ENCODE measurements around the gene METTL15. TPM values are rescaled to one million over a fixed set of nuclear protein-coding genes. Genes with fewer than 3 reads are reported as not detected.

The METTL15 gene
- total and polyA plus RNA-seq, 3 experiments from 2014 or later, result 7.9 to 15.3 (median 14.1) TPM

GRCh38 chr11:28137832-28138231 lies 29.6 kb downstream of the METTL15 start:
- Histone ChIP-seq H3K9me3 (ENCODE audit: low read length) (peaks cover 16% of the 10 kb centered on the region), H3K27ac (ENCODE audit: low read depth, low read length) (no peak overlapping the region), H3K36me3 (ENCODE audit: insufficient read depth, low read length) (no peaks in the 10 kb centered on the region), H3K27me3 (ENCODE audit: insufficient read depth, low read length, poor library complexity, severe bottlenecking) (no peaks in the 10 kb centered on the region), H3K4me1 (ENCODE audit: insufficient read depth, low read length) (no peaks in the 10 kb centered on the region), H3K4me3 (ENCODE audit: low read length) (no peak overlapping the region)
- Mint-ChIP-seq H3K4me3 (no peak overlapping the region), H3K27ac (no peak overlapping the region), H3K36me3 (peaks cover 26 to 64% (median 36%) of the 10 kb centered on the region in 3 donors), H3K9me3 (peaks cover 12 to 29% (median 26%) of the 10 kb centered on the region in 5 donors), H3K27me3 (no peaks in the 10 kb centered on the region), H3K4me1 (peaks cover 2 to 4% (median 3%) of the 10 kb centered on the region in 3 donors)
- no peak for DNase-seq
- ChIA-PET POLR2A (no interaction called here), CTCF (no interaction called here)

GRCh38 chr11:28139841-28140415 lies 31.7 kb downstream of the METTL15 start:
- CTCF ChIA-PET, result no interaction called here

GRCh38 chr11:28140689-28141455 lies 32.7 kb downstream of the METTL15 start:
- H3K4me1 Mint-ChIP-seq, result peaks cover 4 to 10% (median 6%) of the 10 kb centered on the region in 3 donors
- H3K27ac Mint-ChIP-seq, result no peak overlapping the region
- no peaks in the 10 kb centered on the region for H3K27me3 Mint-ChIP-seq
- H3K4me1 ChIP-seq (ENCODE audit: insufficient read depth, low read length), result no peaks in the 10 kb centered on the region
- peaks cover 12 to 29% (median 26%) of the 10 kb centered on the region in 5 donors for H3K9me3 Mint-ChIP-seq
- CTCF ChIA-PET, result no interaction called here
- H3K4me3 ChIP-seq (ENCODE audit: low read length), result no peak overlapping the region
- no peak overlapping the region for H3K27ac ChIP-seq (ENCODE audit: low read depth, low read length)
- POLR2A ChIA-PET, result no interaction called here
- no peak overlapping the region for H3K4me3 Mint-ChIP-seq
- H3K36me3 Mint-ChIP-seq, result peaks cover 16 to 47% (median 16%) of the 10 kb centered on the region in 3 donors
- H3K9me3 ChIP-seq (ENCODE audit: low read length), result peaks cover 16% of the 10 kb centered on the region
- H3K27me3 ChIP-seq (ENCODE audit: insufficient read depth, low read length, poor library complexity, severe bottlenecking), result no peaks in the 10 kb centered on the region
- DNase-seq, result no peak
- no peaks in the 10 kb centered on the region for H3K36me3 ChIP-seq (ENCODE audit: insufficient read depth, low read length)

More at GRCh38 chr11:28139841-28140415, 31.7 kb downstream of the METTL15 start:
- Histone ChIP-seq H3K4me1 (ENCODE audit: insufficient read depth, low read length) (no peaks in the 10 kb centered on the region), H3K27ac (ENCODE audit: low read depth, low read length) (no peak overlapping the region), H3K9me3 (ENCODE audit: low read length) (peaks cover 16% of the 10 kb centered on the region), H3K36me3 (ENCODE audit: insufficient read depth, low read length) (no peaks in the 10 kb centered on the region), H3K4me3 (ENCODE audit: low read length) (no peak overlapping the region), H3K27me3 (ENCODE audit: insufficient read depth, low read length, poor library complexity, severe bottlenecking) (no peaks in the 10 kb centered on the region)
- H3K9me3 Mint-ChIP-seq, result peaks cover 12 to 29% (median 26%) of the 10 kb centered on the region in 5 donors
- H3K4me1 Mint-ChIP-seq, result peaks cover 4 to 10% (median 6%) of the 10 kb centered on the region in 3 donors
- no peak overlapping the region for H3K27ac Mint-ChIP-seq
- POLR2A ChIA-PET, result no interaction called here
- peaks cover 19 to 52% (median 22%) of the 10 kb centered on the region in 3 donors for H3K36me3 Mint-ChIP-seq
- no peak overlapping the region for H3K4me3 Mint-ChIP-seq
- H3K27me3 Mint-ChIP-seq, result no peaks in the 10 kb centered on the region
- no peak for DNase-seq

DNA sequence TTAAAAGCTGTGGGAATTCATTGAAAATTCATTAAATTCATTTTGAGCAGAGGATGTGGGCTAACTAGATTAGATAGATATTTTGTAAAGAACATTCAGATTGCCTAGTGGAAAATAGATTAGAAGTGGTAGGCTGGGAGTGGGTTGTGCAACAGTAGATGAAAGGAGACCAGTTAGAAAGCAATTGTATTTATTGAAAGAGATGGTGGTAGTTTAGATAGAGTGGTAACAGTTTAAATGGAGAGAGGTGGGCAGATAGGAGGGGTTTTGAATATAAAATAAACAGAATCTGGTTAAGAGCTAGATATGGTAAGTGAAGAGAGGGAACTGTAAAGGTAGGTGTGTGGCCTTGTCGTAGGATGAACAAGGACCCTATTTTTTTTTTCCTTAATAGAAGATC lies 34.5 kb downstream of the METTL15 start:
- Histone ChIP-seq H3K27ac (ENCODE audit: low read depth, low read length) (no peak overlapping the region), H3K4me1 (ENCODE audit: insufficient read depth, low read length) (no peaks in the 10 kb centered on the region), H3K9me3 (ENCODE audit: low read length) (peaks cover 16% of the 10 kb centered on the region), H3K4me3 (ENCODE audit: low read length) (no peak overlapping the region), H3K27me3 (ENCODE audit: insufficient read depth, low read length, poor library complexity, severe bottlenecking) (no peaks in the 10 kb centered on the region), H3K36me3 (ENCODE audit: insufficient read depth, low read length) (no peaks in the 10 kb centered on the region)
- H3K27me3 Mint-ChIP-seq, result no peaks in the 10 kb centered on the region
- H3K4me3 Mint-ChIP-seq, result no peak overlapping the region
- DNase-seq, result no peak
- CTCF ChIA-PET, result no interaction called here
- H3K36me3 Mint-ChIP-seq, result peaks cover 6 to 31% (median 6%) of the 10 kb centered on the region in 3 donors
- POLR2A ChIA-PET, result no interaction called here
- H3K4me1 Mint-ChIP-seq, result peaks cover 4 to 10% (median 6%) of the 10 kb centered on the region in 3 donors
- peaks cover 11 to 28% (median 20%) of the 10 kb centered on the region in 5 donors for H3K9me3 Mint-ChIP-seq
- no peak overlapping the region for H3K27ac Mint-ChIP-seq

GRCh38 chr11:28144808-28145207 lies 36.6 kb downstream of the METTL15 start:
- CTCF ChIA-PET, result no interaction called here
- Histone ChIP-seq H3K4me1 (ENCODE audit: insufficient read depth, low read length) (no peaks in the 10 kb centered on the region), H3K4me3 (ENCODE audit: low read length) (no peak overlapping the region), H3K9me3 (ENCODE audit: low read length) (peaks cover 12% of the 10 kb centered on the region), H3K27ac (ENCODE audit: low read depth, low read length) (no peak overlapping the region), H3K36me3 (ENCODE audit: insufficient read depth, low read length) (no peaks in the 10 kb centered on the region), H3K27me3 (ENCODE audit: insufficient read depth, low read length, poor library complexity, severe bottlenecking) (no peaks in the 10 kb centered on the region)
- Mint-ChIP-seq H3K4me3 (no peak overlapping the region), H3K27ac (no peak overlapping the region), H3K4me1 (peaks cover 4 to 10% (median 6%) of the 10 kb centered on the region in 3 donors), H3K27me3 (no peaks in the 10 kb centered on the region), H3K9me3 (peaks cover 0 to 13% (median 11%) of the 10 kb centered on the region in 5 donors), H3K36me3 (peaks cover 0 to 12% (median 5%) of the 10 kb centered on the region in 3 donors)
- no peak for DNase-seq
- POLR2A ChIA-PET, result no interaction called here

DNA sequence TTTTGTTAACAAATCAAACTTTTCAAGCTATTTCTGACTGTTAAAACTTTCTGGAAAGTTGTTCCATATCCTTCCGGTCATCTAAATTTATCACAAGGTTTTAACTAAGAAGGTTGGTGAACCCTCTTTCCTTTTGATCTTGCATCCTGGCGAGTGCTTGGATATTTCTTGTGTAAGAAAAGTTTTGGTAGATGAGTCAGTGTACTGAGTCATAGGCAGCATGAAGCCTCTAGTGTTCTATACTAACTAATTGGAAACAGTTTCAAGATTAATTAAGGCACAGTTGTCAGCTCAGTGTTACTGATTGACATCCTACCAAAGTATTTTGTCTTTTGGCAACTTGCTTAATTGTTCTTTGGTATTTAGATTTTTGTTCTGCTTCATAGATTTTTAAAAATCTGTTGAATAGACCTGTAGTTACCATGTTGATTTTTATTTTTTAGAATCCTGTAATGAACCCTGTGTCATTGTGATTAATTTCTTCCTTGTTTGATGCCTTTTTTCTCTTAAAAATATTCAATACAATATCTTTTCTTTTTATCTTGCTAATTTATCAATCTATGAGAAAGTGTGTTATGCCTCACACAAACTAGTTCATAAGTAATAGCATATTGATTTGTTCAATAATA lies 38.0 kb downstream of the METTL15 start:
- ChIA-PET POLR2A (no interaction called here), CTCF (no interaction called here)
- no peaks in the 10 kb centered on the region for H3K9me3 ChIP-seq (ENCODE audit: low read length)
- Mint-ChIP-seq H3K4me3 (no peak overlapping the region), H3K27me3 (no peaks in the 10 kb centered on the region), H3K9me3 (peaks cover 0 to under 1% (median 0%) of the 10 kb centered on the region in 5 donors), H3K36me3 (peaks cover under 1 to 7% (median 2%) of the 10 kb centered on the region in 3 donors), H3K27ac (no peak overlapping the region), H3K4me1 (peaks cover 4 to 10% (median 6%) of the 10 kb centered on the region in 3 donors)
- H3K27ac ChIP-seq (ENCODE audit: low read depth, low read length), result no peak overlapping the region
- H3K4me3 ChIP-seq (ENCODE audit: low read length), result no peak overlapping the region
- no peaks in the 10 kb centered on the region for H3K4me1 ChIP-seq (ENCODE audit: insufficient read depth, low read length)
- no peaks in the 10 kb centered on the region for H3K36me3 ChIP-seq (ENCODE audit: insufficient read depth, low read length)
- DNase-seq, result no peak
- no peaks in the 10 kb centered on the region for H3K27me3 ChIP-seq (ENCODE audit: insufficient read depth, low read length, poor library complexity, severe bottlenecking)

DNA sequence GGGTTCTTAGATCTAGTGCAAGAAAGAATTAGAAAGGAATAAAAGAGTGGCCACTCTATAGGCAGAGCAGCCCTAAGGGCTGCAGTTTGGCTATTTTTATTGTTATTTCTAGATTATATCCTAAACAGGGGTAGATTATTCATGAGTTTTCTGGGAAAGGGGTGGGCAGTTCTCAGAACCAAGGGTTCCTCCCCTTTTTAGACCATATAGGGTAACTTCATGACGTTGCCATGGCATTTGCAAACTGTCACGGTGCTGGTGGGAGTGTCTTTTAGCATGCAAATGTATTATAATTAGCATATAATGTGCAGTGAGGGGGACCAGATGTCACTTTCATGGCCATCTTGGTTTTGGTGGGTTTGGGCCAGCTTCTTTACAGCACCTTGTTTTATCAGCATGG lies 44.6 kb downstream of the METTL15 start:
- CTCF ChIA-PET, result no interaction called here
- Mint-ChIP-seq H3K4me1 (peaks cover 0 to 4% (median 3%) of the 10 kb centered on the region in 3 donors), H3K9me3 (no peaks in the 10 kb centered on the region), H3K36me3 (peaks cover 13 to 22% (median 16%) of the 10 kb centered on the region in 3 donors), H3K4me3 (no peak overlapping the region), H3K27me3 (no peaks in the 10 kb centered on the region), H3K27ac (no peak overlapping the region)
- H3K4me3 ChIP-seq (ENCODE audit: low read length), result no peak overlapping the region
- no peaks in the 10 kb centered on the region for H3K36me3 ChIP-seq (ENCODE audit: insufficient read depth, low read length)
- H3K4me1 ChIP-seq (ENCODE audit: insufficient read depth, low read length), result no peaks in the 10 kb centered on the region
- DNase-seq, result no peak
- POLR2A ChIA-PET, result no interaction called here
- no peaks in the 10 kb centered on the region for H3K27me3 ChIP-seq (ENCODE audit: insufficient read depth, low read length, poor library complexity, severe bottlenecking)
- no peaks in the 10 kb centered on the region for H3K9me3 ChIP-seq (ENCODE audit: low read length)
- H3K27ac ChIP-seq (ENCODE audit: low read depth, low read length), result no peak overlapping the region

- Histone ChIP-seq H3K27ac (ENCODE audit: low read depth, low read length) (no peak overlapping the region), H3K36me3 (ENCODE audit: insufficient read depth, low read length) (no peaks in the 10 kb centered on the region), H3K4me1 (ENCODE audit: insufficient read depth, low read length) (no peaks in the 10 kb centered on the region), H3K9me3 (ENCODE audit: low read length) (no peaks in the 10 kb centered on the region), H3K4me3 (ENCODE audit: low read length) (no peak overlapping the region), H3K27me3 (ENCODE audit: insufficient read depth, low read length, poor library complexity, severe bottlenecking) (no peaks in the 10 kb centered on the region)
- CTCF ChIA-PET, result no interaction called here
- Mint-ChIP-seq H3K4me1 (peaks cover 0 to 4% (median 3%) of the 10 kb centered on the region in 3 donors), H3K27ac (no peak overlapping the region), H3K9me3 (no peaks in the 10 kb centered on the region), H3K4me3 (no peak overlapping the region), H3K27me3 (no peaks in the 10 kb centered on the region), H3K36me3 (peaks cover 22 to 24% (median 23%) of the 10 kb centered on the region in 3 donors)
- POLR2A ChIA-PET, result no interaction called here
- no peak for DNase-seq
These were observed 45.4 kb downstream of the METTL15 start for GRCh38 chr11:28153586-28153985.

All from CD8-positive, alpha-beta memory T cell (primary cell).